Body of pancreas (tissue), 4 donors: ENCODE data around the gene CDC45. TPM values are rescaled to one million over a fixed set of nuclear protein-coding genes. Genes with fewer than 3 reads are reported as not detected.

Experiments
- ATAC-seq: fragments of 150-250 bp; one replicate; pipeline ENCODE4 v1.9.1; 2016
- DNase-seq, 4 donors: peaks; one replicate each; pipeline ENCODE4 v3.0.0-alpha.2; 2019
- H3K27ac ChIP-seq, 4 donors: fragments of 200-600 bp; sonication (generic); 1 replicate in 3 of 4; 2 replicates in 1 of 4; pipeline versions ENCODE4 v1.5.1 to v1.6.1; 2016 to 2019; ENCODE audit warnings: mild to moderate bottlenecking in 1 of 4, mixed read lengths in 1 of 4, moderate library complexity in 1 of 4
- H3K27me3 ChIP-seq, 2 donors: fragments of 200-600 bp; sonication (generic); one replicate each; pipeline ENCODE4 v1.6.0; 2016; ENCODE audit warnings: mild to moderate bottlenecking in 1 of 2
- H3K36me3 ChIP-seq, 2 donors: fragments of 200-600 bp; sonication (generic); replicated peaks in 1 of 2; 2 replicates each; pipeline ENCODE4 v1.5.1; 2016; ENCODE audit warnings: low read depth in 2 of 2; ENCODE audit not compliant: insufficient read depth in 1 of 2
- H3K4me1 ChIP-seq: fragments of 200-600 bp; sonication (generic); one replicate; pipeline ENCODE4 v1.6.0; 2016
- H3K4me3 ChIP-seq, 2 donors: fragments of 200-600 bp; sonication (generic); 1 replicate in 1 of 2; 2 replicates in 1 of 2; pipeline ENCODE4 v1.5.1; 2016 to 2019
- H3K9me3 ChIP-seq, 3 donors: fragments of 200-600 bp; sonication (generic); 1 replicate in 2 of 3; 2 replicates in 1 of 3; pipeline ENCODE4 v1.5.1; 2016
- POLR2A ChIP-seq, 3 donors: fragments of 450-650 bp; IDR thresholded peaks; one replicate each; pipeline ENCODE4 v1.6.1; 2016; ENCODE audit warnings: antibody characterized with exemption in 3 of 3, mild to moderate bottlenecking in 2 of 3
- WGBS, 2 donors: methylation state at CpG; one replicate each; pipeline ENCODE4 v1.1.5; 2017; 5-methylcytosine and 5-hydroxymethylcytosine counted together
- intact Hi-C: fragments of 100-400 bp; cut with DNase I; formaldehyde crosslinking; loops from one replicate; pipeline ENCODE4 v1.15.1; 2023
- total RNA-seq, 2 donors: library from RNA; depleted of rRNA; stranded (reverse); fragments of >200 nt; gene quantifications; one replicate each; pipeline ENCODE4 v1.1.0, GENCODE V29; 2016
- TF ChIP-seq, protein P1 (sequence below), 7 experiments: fragments of 450-650 bp in 4 of 7; fragments of 200-600 bp in 3 of 7; sonication (generic) in 3 of 7; IDR thresholded peaks; one replicate each; pipeline ENCODE4 v1.5.1; 2016 to 2019; ENCODE audit warnings: antibody characterized with exemption in 7 of 7

CDC45 gene
- total RNA-seq, 2 donors from 2014 or later: not detected

DNA sequence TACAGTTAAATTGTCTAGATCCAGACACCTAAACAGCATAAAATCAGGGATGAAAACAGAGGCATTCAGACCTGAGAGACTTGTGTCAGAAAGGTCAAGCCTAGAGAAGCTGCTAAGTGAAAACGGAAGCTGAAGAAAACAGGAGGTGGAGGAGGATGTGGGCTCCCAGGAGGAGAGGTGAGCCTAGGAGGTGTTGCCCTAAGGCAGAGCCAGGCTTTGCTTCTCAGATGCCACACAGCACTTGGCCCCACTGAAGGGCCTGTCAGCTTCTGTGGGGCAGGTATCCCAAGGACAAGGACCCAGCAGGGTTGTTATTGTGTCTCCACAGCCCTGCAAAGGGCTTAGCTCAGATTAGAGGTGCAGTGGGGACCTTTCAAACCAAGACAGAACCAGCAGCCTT is 15.2 kb upstream of the CDC45 start:
- no peaks in the 10 kb centered on the region for H3K4me1 ChIP-seq
- no peak for ATAC-seq
- WGBS, 2 donors: 50 to 94% methylated on average over 1 of the region's 1 CpG
- H3K9me3 ChIP-seq: no peaks in the 10 kb centered on the region
- H3K27me3 ChIP-seq: no peaks in the 10 kb centered on the region
- TF ChIP-seq, protein P1, sequence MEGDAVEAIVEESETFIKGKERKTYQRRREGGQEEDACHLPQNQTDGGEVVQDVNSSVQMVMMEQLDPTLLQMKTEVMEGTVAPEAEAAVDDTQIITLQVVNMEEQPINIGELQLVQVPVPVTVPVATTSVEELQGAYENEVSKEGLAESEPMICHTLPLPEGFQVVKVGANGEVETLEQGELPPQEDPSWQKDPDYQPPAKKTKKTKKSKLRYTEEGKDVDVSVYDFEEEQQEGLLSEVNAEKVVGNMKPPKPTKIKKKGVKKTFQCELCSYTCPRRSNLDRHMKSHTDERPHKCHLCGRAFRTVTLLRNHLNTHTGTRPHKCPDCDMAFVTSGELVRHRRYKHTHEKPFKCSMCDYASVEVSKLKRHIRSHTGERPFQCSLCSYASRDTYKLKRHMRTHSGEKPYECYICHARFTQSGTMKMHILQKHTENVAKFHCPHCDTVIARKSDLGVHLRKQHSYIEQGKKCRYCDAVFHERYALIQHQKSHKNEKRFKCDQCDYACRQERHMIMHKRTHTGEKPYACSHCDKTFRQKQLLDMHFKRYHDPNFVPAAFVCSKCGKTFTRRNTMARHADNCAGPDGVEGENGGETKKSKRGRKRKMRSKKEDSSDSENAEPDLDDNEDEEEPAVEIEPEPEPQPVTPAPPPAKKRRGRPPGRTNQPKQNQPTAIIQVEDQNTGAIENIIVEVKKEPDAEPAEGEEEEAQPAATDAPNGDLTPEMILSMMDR (IDR thresholded peaks at IDR 0.05): no peak
- TF ChIP-seq POLR2A (IDR thresholded peaks at IDR 0.05): no peak
- intact Hi-C loops: no loop called here
- peaks cover 0 to 31% of the 10 kb centered on the region in 2 donors for H3K36me3 ChIP-seq
- no peak for DNase-seq
- no peak overlapping the region for H3K27ac ChIP-seq
- no peak overlapping the region for H3K4me3 ChIP-seq

DNA sequence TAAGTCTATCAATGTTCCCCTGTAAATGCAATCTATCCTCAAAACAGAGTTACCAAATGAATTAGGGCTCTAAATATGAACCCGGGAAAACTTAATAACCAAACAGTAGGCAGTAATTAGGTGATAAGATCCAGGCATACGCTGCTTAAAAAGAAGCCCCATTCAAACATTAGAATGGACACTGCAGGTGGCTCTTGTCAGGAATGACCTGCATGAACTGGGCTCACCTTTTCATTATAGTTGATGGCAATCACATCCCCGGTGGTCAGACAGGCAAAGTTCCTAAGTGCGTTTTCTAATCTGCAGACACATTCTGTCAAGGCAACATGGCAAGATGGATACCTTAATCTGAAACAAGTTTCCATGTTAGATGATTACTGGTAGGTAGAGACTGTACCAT is 14.7 kb upstream of the CDC45 start:
- no peaks in the 10 kb centered on the region for H3K4me1 ChIP-seq
- H3K36me3 ChIP-seq: peaks cover 0 to 32% of the 10 kb centered on the region in 2 donors
- no peaks in the 10 kb centered on the region for H3K9me3 ChIP-seq
- DNase-seq: no peak
- no peak overlapping the region for H3K4me3 ChIP-seq
- H3K27ac ChIP-seq: no peak overlapping the region
- intact Hi-C loops: no loop called here
- 68 to 78% methylated on average over 4 of the region's 4 CpGs for WGBS, 2 donors
- H3K27me3 ChIP-seq: no peaks in the 10 kb centered on the region
- ATAC-seq: no peak
- TF ChIP-seq, protein P1 (IDR thresholded peaks at IDR 0.05): no peak
- TF ChIP-seq POLR2A (IDR thresholded peaks at IDR 0.05): no peak

DNA sequence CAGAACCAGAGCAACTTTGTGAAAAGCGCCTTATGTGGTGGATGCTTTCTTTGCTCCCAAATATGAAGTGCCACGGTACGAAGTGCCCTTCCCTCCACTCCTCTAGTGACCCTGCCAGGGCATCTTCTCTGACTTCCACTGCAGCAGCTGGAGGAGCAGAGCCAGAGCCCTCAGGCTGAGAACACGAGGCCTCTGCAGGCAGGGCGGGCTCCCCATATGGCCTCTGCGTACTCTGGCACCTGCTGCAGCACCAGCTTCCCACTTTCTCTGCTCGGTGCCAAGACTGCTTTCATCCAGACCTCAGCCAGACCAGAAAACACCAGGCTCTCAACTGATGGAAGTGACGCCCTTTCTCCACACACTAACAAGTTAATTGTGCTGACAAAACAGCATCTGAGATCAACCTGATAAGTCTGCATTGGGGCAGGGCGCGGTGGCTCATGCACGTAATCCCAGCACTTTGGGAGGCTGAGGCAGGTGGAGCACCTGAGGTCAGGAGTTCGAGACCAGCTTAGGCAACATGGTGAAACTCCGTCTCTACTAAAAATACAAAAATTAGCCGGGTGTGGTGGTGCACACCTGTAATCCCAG is 13.5 kb upstream of the CDC45 start:
- DNase-seq: no peak
- intact Hi-C loops: no loop called here
- peaks cover 0 to 41% of the 10 kb centered on the region in 2 donors for H3K36me3 ChIP-seq
- 83 to 87% methylated on average over 13 of the region's 14 CpGs for WGBS, 2 donors
- H3K27me3 ChIP-seq: no peaks in the 10 kb centered on the region
- H3K27ac ChIP-seq: no peak overlapping the region
- no peak overlapping the region for H3K4me3 ChIP-seq
- H3K4me1 ChIP-seq: no peaks in the 10 kb centered on the region
- TF ChIP-seq POLR2A (IDR thresholded peaks at IDR 0.05): no peak
- TF ChIP-seq, protein P1 (IDR thresholded peaks at IDR 0.05): no peak
- H3K9me3 ChIP-seq: no peaks in the 10 kb centered on the region
- ATAC-seq: no peak

DNA sequence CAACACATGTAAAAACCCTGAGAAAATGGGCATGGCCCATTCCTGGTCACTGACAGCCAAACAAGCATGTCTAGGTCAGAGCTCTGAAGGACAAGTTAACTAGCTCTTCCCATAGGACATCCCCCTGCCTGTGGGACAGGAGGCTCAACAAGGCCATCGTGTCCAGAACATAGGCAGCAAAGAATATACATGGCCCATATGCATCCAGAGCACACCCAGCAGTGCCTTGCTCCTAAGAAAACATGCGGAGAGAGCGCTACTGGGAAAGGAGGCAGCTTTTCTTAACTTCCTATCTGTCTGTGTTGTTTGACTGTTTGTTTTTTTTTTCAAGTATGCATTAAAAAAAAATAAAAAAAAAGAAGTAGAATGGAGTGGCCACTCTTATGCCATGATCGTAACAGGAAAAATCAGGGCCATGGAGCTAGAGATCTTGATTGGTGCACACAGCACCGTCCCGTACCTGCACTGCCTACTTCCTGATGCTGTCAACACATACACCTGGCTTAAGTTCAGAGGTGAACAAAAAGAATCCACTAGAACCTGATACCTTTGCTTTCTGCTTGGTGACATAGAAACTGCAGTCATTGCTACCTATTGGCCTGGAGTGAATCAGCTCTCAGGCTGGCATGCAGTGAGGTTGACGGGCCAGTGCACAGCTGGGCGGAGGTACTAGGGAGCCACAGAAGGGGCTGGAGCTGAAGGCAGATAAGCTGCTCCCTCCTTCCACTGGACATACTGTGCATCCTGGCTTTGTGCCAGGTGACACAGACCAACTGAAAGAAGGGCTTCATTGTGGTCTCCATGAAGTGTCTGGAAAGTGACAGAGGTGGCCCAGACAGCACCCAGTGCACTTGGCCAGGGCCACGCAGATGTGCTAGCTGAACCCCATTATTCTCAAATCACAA is 12.6 kb upstream of the CDC45 start:
- Histone ChIP-seq H3K4me3 (no peak overlapping the region), H3K9me3 (no peaks in the 10 kb centered on the region), H3K27ac (no peak overlapping the region), H3K27me3 (no peaks in the 10 kb centered on the region), H3K36me3 (peaks cover 0 to 44% of the 10 kb centered on the region in 2 donors), H3K4me1 (no peaks in the 10 kb centered on the region)
- DNase-seq: no peak
- WGBS, 2 donors: 94 to 95% methylated on average over 8 to 9 of the region's 9 CpGs
- no peak for ATAC-seq
- intact Hi-C loops: no loop called here
- TF ChIP-seq POLR2A (IDR thresholded peaks at IDR 0.05): no peak
- TF ChIP-seq, protein P1 (IDR thresholded peaks at IDR 0.05): no peak
